Brain microvascular endothelial cell (primary cell): Measurements from ENCODE around the gene PDE11A.

Experiments
- DNase-seq: peaks from one replicate; pipeline ENCODE4 v3.0.0-alpha.2; 2020
- H3K27ac ChIP-seq: fragments of 250-450 bp; sonication (Bioruptor Pico); 2 replicates; pipeline ENCODE4 v1.5.1; 2020; ENCODE audit warnings: mild to moderate bottlenecking, moderate library complexity
- H3K27me3 ChIP-seq: fragments of 250-450 bp; sonication (Bioruptor Pico); replicated peaks from 2 replicates; pipeline ENCODE4 v1.5.1; 2020; ENCODE audit warnings: mild to moderate bottlenecking
- H3K36me3 ChIP-seq: fragments of 250-450 bp; sonication (Bioruptor Pico); replicated peaks from 2 replicates; pipeline ENCODE4 v1.5.1; 2020; ENCODE audit warnings: mild to moderate bottlenecking
- H3K4me3 ChIP-seq: 2 replicates; pipeline ENCODE4 v1.5.1; 2011; ENCODE audit warnings: low read depth, mild to moderate bottlenecking, control low read depth, low read length, moderate library complexity
- CTCF ChIP-seq: IDR thresholded peaks from 2 replicates; pipeline ENCODE4 v1.5.1; 2011; ENCODE audit warnings: low read depth, mild to moderate bottlenecking, moderate library complexity, low read length, control low read depth, inconsistent platforms; ENCODE audit errors: missing control alignments
- in situ Hi-C: cut with HindIII; loops from 2 replicates; pipeline ENCODE4 v1.10.0; 2017; ENCODE audit warnings: low sequenced_read_pairs, low pct_ligation_motif_present

Gene PDE11A

DNA sequence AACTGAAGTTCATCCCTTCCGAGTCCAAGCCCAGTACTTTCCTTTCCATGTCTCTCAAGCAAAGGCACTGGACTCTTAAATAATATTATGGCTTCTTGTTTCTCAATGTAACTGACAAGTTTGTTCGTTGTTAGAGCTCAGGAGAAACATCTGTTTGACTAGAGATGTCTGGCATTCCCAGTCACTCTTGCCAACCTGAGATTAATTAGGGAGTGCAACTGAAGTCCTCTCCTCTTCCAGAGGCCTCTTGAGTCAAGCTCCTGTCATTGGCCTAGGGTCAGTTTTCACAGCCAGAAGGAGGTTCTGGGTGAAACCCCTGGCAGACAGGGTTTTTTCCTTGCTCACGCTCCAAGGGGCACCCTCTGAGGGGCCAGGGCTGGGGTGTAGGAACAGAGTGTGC is 483.9 kb downstream of the PDE11A start:
- Histone ChIP-seq H3K27ac (no peak overlapping the region), H3K4me3 (no peak overlapping the region), H3K36me3 (no peaks in the 10 kb centered on the region), H3K27me3 (no peaks in the 10 kb centered on the region)
- no peak for TF ChIP-seq CTCF
- no peak for DNase-seq
- in situ Hi-C loops, result no loop called here

DNA sequence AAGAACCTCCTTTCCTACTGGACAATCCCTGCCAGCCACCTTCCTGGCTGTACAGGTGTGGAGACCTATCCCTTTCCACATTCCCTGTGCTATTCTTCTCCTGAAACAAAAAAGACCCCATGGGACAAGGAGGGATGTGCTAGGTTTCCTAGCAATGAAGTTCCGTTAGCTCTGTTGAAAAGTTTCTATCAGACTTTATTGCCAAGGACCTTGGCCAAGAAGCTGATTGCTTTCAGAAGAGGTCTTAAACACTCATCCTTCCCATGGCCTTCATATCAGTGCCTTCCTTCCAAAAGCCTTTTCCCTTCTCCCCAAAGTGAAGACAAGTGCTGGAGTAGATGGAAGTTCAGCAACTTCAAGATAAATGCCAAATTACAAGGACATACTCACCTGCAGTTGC is 485.2 kb downstream of the PDE11A start:
- H3K4me3 ChIP-seq, result no peak overlapping the region
- H3K27ac ChIP-seq, result no peak overlapping the region
- in situ Hi-C loops, result no loop called here
- H3K27me3 ChIP-seq, result no peaks in the 10 kb centered on the region
- no peaks in the 10 kb centered on the region for H3K36me3 ChIP-seq
- DNase-seq, result no peak
- TF ChIP-seq CTCF, result no peak

DNA sequence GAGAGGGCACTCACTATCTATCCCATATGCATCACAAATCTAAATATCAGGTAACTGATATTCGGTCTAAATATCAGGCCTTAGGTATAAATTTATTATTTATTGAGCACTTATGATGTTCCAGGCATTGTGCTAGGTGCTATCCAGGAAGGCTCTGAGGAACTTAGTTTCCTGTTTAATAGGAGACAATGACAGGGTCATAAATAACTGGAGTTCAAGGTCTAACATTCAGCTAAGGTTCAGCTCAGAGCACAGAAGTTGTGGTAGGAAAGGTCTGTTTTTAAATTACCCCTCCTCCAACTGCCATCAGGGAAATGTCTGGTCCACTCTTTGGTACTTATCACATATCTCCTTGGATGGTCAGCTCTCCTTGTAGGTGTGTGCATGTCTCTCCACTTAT is 486.4 kb downstream of the PDE11A start:
- in situ Hi-C loops, result no loop called here
- no peaks in the 10 kb centered on the region for H3K36me3 ChIP-seq
- no peak for TF ChIP-seq CTCF
- no peak overlapping the region for H3K27ac ChIP-seq
- H3K27me3 ChIP-seq, result no peaks in the 10 kb centered on the region
- no peak for DNase-seq
- no peak overlapping the region for H3K4me3 ChIP-seq

GRCh38 chr2:177585234-177585863 is 487.2 kb downstream of the PDE11A start:
- no peak overlapping the region for H3K27ac ChIP-seq
- no peak for DNase-seq
- H3K36me3 ChIP-seq, result no peaks in the 10 kb centered on the region
- H3K27me3 ChIP-seq, result no peaks in the 10 kb centered on the region
- in situ Hi-C loops, result no loop called here
- TF ChIP-seq CTCF, result no peak
- no peak overlapping the region for H3K4me3 ChIP-seq

DNA sequence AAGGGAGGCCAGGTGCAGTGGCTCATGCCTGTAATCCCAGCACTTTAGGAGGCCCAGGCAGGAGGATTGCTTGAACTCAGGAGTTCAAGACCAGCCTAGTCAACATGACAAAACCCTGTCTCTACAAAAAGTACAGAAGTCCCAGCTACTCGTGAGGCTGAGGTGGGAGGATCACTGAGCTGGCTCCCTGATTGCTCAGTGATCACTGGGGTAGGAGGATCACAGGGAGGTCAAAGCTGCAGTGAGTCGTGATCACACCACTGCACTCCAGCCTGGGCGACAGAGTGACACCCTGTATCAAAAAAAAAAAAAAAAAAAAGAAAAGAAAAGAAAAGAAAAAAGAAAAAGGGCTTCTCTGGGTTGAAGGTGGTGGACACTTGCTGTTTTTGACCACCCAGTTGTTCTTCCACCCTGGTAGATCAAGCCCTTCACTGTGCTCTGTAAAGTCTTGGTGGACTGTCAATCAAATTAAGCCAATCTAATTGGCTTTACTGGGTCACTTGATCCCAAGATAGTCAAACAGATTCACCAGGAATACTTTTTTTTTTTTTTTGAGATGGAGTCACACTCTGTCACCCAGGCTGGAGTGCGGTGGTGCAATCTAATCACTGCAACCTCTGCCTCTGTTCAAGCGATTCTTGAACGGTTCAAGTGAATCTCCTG is 488.4 kb downstream of the PDE11A start:
- in situ Hi-C loops, result no loop called here
- no peak for DNase-seq
- H3K4me3 ChIP-seq, result no peak overlapping the region
- H3K27me3 ChIP-seq, result no peaks in the 10 kb centered on the region
- H3K27ac ChIP-seq, result no peak overlapping the region
- TF ChIP-seq CTCF, result no peak
- H3K36me3 ChIP-seq, result no peaks in the 10 kb centered on the region

- Histone ChIP-seq H3K27ac (no peak overlapping the region), H3K27me3 (no peaks in the 10 kb centered on the region), H3K4me3 (no peak overlapping the region), H3K36me3 (no peaks in the 10 kb centered on the region)
- DNase-seq, result no peak
- in situ Hi-C loops, result no loop called here
- TF ChIP-seq CTCF, result no peak
These were observed 490.6 kb downstream of the PDE11A start for GRCh38 chr2:177582000-177582399.
